SK-N-SH (cell line): Measurements from ENCODE around the gene ANO2.

Source experiments
- CTCF ChIP-seq: fragments of 200-600 bp; sonication (generic); IDR thresholded peaks from 2 replicates; pipeline ENCODE4 v1.6.1; 2017; ENCODE audit warnings: antibody characterized with exemption, mild to moderate bottlenecking, moderate library complexity
- FOXJ3 ChIP-seq: sonication (generic); formaldehyde crosslinking; IDR thresholded peaks from 2 replicates; pipeline ENCODE4 v1.5.1; 2020; ENCODE audit warnings: mild to moderate bottlenecking, missing genetic modification reagents
- MAX ChIP-seq: IDR thresholded peaks from 2 replicates; pipeline ENCODE4 v1.4.0; 2012; ENCODE audit warnings: low read depth
- MXI1 ChIP-seq: IDR thresholded peaks from 2 replicates; pipeline ENCODE4 v1.6.1; 2012; ENCODE audit warnings: mild to moderate bottlenecking, low read depth, low read length, improper control_type of control experiment
- NRF1 ChIP-seq: IDR thresholded peaks from 2 replicates; pipeline ENCODE4 v1.6.1; 2012; ENCODE audit warnings: low read depth, mild to moderate bottlenecking, low read length
- PBX3 ChIP-seq: IDR thresholded peaks from 2 replicates; pipeline ENCODE4; 2012
- POLR2AphosphoS5 ChIP-seq: IDR thresholded peaks from 2 replicates; pipeline ENCODE4 v1.6.1; 2012; ENCODE audit warnings: low read depth, low read length

- TF ChIP-seq CTCF: no peak
- no peak for TF ChIP-seq PBX3
- no peak for TF ChIP-seq MXI1
- no peak for TF ChIP-seq NRF1
- no peak for TF ChIP-seq MAX
- TF ChIP-seq FOXJ3 (CRISPR knock-in tag): no peak
- no peak for TF ChIP-seq POLR2AphosphoS5
Measured at GRCh38 chr12:5628501-5628900, 316.6 kb downstream of the ANO2 start.
